SU-DHL-6 (cell line): ENCODE results near the gene PLCL1.

Source experiments
- EZH2phosphoT487 ChIP-seq: fragments of 200-600 bp; sonication (generic), shearing (Covaris generic); conservative IDR thresholded peaks from 2 replicates; pipeline ENCODE4 v1.6.1; 2018; ENCODE audit warnings: mild to moderate bottlenecking, antibody characterized with exemption, low read length, moderate library complexity, mixed read lengths
- TF ChIP-seq, protein P1 (sequence below): fragments of 200-600 bp; sonication (generic); IDR thresholded peaks from one replicate; pipeline ENCODE4 v1.5.1; 2017; ENCODE audit warnings: antibody characterized with exemption, mild to moderate bottlenecking, low read length, moderate library complexity; ENCODE audit not compliant: insufficient read depth, poor library complexity, severe bottlenecking

DNA sequence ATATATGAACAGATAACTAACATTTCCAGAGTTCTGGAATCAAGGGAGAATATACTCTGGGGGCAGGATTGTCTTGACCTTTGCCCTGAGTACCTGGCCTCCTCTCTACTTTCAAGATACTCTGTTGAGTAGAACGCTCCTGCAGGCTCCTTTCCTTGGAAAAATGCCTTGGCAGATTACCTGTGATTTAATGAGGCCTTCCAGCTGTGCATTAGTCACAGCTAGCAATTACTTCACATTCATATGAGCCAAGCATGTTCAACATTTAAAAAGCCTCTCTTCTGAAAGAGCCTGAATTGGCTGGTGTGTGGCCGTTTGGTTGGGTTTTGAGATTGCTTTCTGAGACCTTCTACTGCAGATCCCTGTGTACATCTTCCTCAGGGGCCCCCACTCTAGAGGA, 142.2 kb downstream of the PLCL1 start:
- TF ChIP-seq, protein P1, sequence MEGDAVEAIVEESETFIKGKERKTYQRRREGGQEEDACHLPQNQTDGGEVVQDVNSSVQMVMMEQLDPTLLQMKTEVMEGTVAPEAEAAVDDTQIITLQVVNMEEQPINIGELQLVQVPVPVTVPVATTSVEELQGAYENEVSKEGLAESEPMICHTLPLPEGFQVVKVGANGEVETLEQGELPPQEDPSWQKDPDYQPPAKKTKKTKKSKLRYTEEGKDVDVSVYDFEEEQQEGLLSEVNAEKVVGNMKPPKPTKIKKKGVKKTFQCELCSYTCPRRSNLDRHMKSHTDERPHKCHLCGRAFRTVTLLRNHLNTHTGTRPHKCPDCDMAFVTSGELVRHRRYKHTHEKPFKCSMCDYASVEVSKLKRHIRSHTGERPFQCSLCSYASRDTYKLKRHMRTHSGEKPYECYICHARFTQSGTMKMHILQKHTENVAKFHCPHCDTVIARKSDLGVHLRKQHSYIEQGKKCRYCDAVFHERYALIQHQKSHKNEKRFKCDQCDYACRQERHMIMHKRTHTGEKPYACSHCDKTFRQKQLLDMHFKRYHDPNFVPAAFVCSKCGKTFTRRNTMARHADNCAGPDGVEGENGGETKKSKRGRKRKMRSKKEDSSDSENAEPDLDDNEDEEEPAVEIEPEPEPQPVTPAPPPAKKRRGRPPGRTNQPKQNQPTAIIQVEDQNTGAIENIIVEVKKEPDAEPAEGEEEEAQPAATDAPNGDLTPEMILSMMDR = no peak
- TF ChIP-seq EZH2phosphoT487 = no peak
